Measurements from ENCODE around the gene ZNF436. TPM values are rescaled to one million over a fixed set of nuclear protein-coding genes. Genes with fewer than 3 reads are reported as not detected.

The ZNF436 gene
- total RNA-seq, 1 experiment from 2014 or later = 0.52 TPM

- Histone ChIP-seq H4K20me1 (ENCODE audit: control insufficient read depth, insufficient read depth, insufficient read length) (no peaks in the 10 kb centered on the region), H3K9me3 (ENCODE audit: control insufficient read depth, low read depth, low read length) (no peaks in the 10 kb centered on the region), H3K9ac (ENCODE audit: extremely low read depth, insufficient read length, low read length) (no peak overlapping the region), H3K4me1 (ENCODE audit: insufficient read depth, low read length) (no peaks in the 10 kb centered on the region), H3K23ac (ENCODE audit: insufficient read length, low read depth, low read length) (no peak overlapping the region), H2BK15ac (ENCODE audit: low read depth, low read length) (no peak overlapping the region), H3K27ac (ENCODE audit: insufficient read length, low read depth, low read length) (no peak overlapping the region), H3K56ac (ENCODE audit: insufficient read length, low read depth, low read length) (no peak overlapping the region), H2BK12ac (ENCODE audit: insufficient read length, low read depth, low read length) (no peak overlapping the region), H3K79me2 (ENCODE audit: insufficient read depth, low read length) (no peaks in the 10 kb centered on the region; the same call in 1 of the 2 replicates), H2BK20ac (ENCODE audit: low read depth, low read length, poor library complexity, severe bottlenecking) (no peak overlapping the region), H4K91ac (ENCODE audit: insufficient read length, low read depth, low read length) (no peak overlapping the region), H3K14ac (ENCODE audit: insufficient read depth, low read length) (no peak overlapping the region), H3K4ac (ENCODE audit: low read depth, low read length) (no peak overlapping the region), H3K4me2 (ENCODE audit: insufficient read depth, insufficient read length, low read length) (no peak overlapping the region), H3K27me3 (ENCODE audit: insufficient read depth, low read length) (no peaks in the 10 kb centered on the region), H2BK5ac (ENCODE audit: insufficient read length, low read length) (no peak overlapping the region), H3K79me1 (ENCODE audit: insufficient read depth, low read depth, low read length, poor library complexity, severe bottlenecking) (peaks cover 3% of the 10 kb centered on the region), H3K18ac (ENCODE audit: insufficient read length, low read depth, low read length) (no peak overlapping the region), H2BK120ac (ENCODE audit: low read depth, low read length, poor library complexity, severe bottlenecking) (no peak overlapping the region), H3T11ph (ENCODE audit: low read length) (no peak overlapping the region), H4K8ac (replicated peaks; ENCODE audit: insufficient read length, low read depth, low read length) (no peak overlapping the region), H2AFZ (ENCODE audit: low read length) (no peak overlapping the region), H3K23me2 (ENCODE audit: insufficient read length, low read depth, low read length, poor library complexity, severe bottlenecking) (no peaks in the 10 kb centered on the region), H4K5ac (ENCODE audit: insufficient read length, low read depth, low read length) (no peak overlapping the region), H2AK5ac (ENCODE audit: insufficient read length, low read length) (no peak overlapping the region)
- H3K27me3 Mint-ChIP-seq (ENCODE audit: low read depth) = no peaks in the 10 kb centered on the region; the same call in 1 of the 2 replicates
- no peak for DNase-seq
- no peak overlapping the region for H3K4me3 Mint-ChIP-seq
- no CpG with 5 or more reads among the region's 1 CpG for WGBS (ENCODE audit: extremely low coverage, insufficient read length, low lambda C conversion rate)
- H3K36me3 Mint-ChIP-seq (ENCODE audit: insufficient read depth in 1 of 3, low read depth in 3 of 3) = peaks cover 57 to 94% (median 92%) of the 10 kb centered on the region in 3 experiments
- H3K9me3 Mint-ChIP-seq = no peaks in the 10 kb centered on the region
- H3K4me1 Mint-ChIP-seq = no peaks in the 10 kb centered on the region
- no peak for TF ChIP-seq CTCF (conservative IDR thresholded peaks at IDR 0.05)
- H3K27ac Mint-ChIP-seq = no peak overlapping the region
These were observed 38.8 kb downstream of the ZNF436 start for GRCh38 chr1:23330846-23331245.

Measured in H9 (cell line).